Activated T-helper 1 cell treated with anti-CD3 and anti-CD28 coated beads, Interleukin-2, amount 50 U/mL, for 16 hours (primary cell): Measurements from ENCODE around the gene GALNT9.
"Not testable (repeated sequence)": the region's sequence is repeated elsewhere in the genome, so short reads cannot be mapped to it uniquely, and the experiment has no call there.

Experiments
- DNase-seq, 2 donors: peaks; one replicate each; pipeline ENCODE4 v3.0.0-alpha.2; 2020; ENCODE audit warnings: low read depth in 1 of 2, low spot score in 1 of 2

Gene GALNT9

GRCh38 chr12:132149526-132149925 lies 179.9 kb downstream of the GALNT9 start:
- not testable (repeated sequence) for DNase-seq

GRCh38 chr12:132148368-132149045 lies 180.9 kb downstream of the GALNT9 start:
- DNase-seq = no peak

GRCh38 chr12:132147423-132148367 lies 181.7 kb downstream of the GALNT9 start:
- no peak for DNase-seq

GRCh38 chr12:132146772-132147422 lies 182.5 kb downstream of the GALNT9 start:
- DNase-seq = no peak
